HG02885 (cell line): ENCODE results near the gene CUL2.

Experiments
- ATAC-seq: cut with Tn5 transposase; IDR thresholded peaks from one replicate; pipeline ENCODE4 v1.9.1; 2021; ENCODE audit warnings: mild to moderate bottlenecking; ENCODE audit not compliant: unreplicated experiment, poor library complexity

CUL2 gene

GRCh38 chr10:35090162-35090954, at the start of gene CUL2:
CUL2 (minus strand) TSS chr10:35090341; CDS start chr10:35071317, 19,024 bp downstream.
- ATAC-seq, result peak; percentile 96

- peak; percentile 57 for ATAC-seq
These were observed 46.2 kb upstream of the CUL2 start for GRCh38 chr10:35136263-35136815.

GRCh38 chr10:35135861-35136260, 45.7 kb upstream of the CUL2 start:
- ATAC-seq, result peak; percentile 26

- no peak for ATAC-seq
These were observed 43.4 kb upstream of the CUL2 start for GRCh38 chr10:35133586-35133985.

GRCh38 chr10:35132727-35133126, 42.6 kb upstream of the CUL2 start:
- ATAC-seq, result no peak

GRCh38 chr10:35130663-35131062, 40.5 kb upstream of the CUL2 start:
- no peak for ATAC-seq

- ATAC-seq, result no peak
These were observed 39.1 kb upstream of the CUL2 start for GRCh38 chr10:35129185-35129674.

GRCh38 chr10:35127289-35127891, 37.2 kb upstream of the CUL2 start:
- ATAC-seq, result peak; percentile 20

GRCh38 chr10:35126530-35127288, 36.6 kb upstream of the CUL2 start, which contains the start of gene CREM:
CREM (plus strand) TSS chr10:35126846; CDS start chr10:35137836, 10,990 bp downstream.
- ATAC-seq, result peak; percentile 78

- ATAC-seq, result no peak
These were observed 36.0 kb upstream of the CUL2 start for GRCh38 chr10:35126062-35126529.

- ATAC-seq, result no peak
These were observed 34.4 kb upstream of the CUL2 start for GRCh38 chr10:35124540-35124939.

- ATAC-seq, result no peak
These were observed 29.2 kb upstream of the CUL2 start for GRCh38 chr10:35119378-35119777.

GRCh38 chr10:35112571-35112970, 22.4 kb upstream of the CUL2 start:
- no peak for ATAC-seq

GRCh38 chr10:35103882-35104281, 13.7 kb upstream of the CUL2 start:
- ATAC-seq, result no peak

GRCh38 chr10:35097510-35097909, 7.4 kb upstream of the CUL2 start:
- ATAC-seq, result no peak

- no peak for ATAC-seq
These were observed 6.2 kb upstream of the CUL2 start for GRCh38 chr10:35096312-35096711.

- no peak for ATAC-seq
These were observed 2.7 kb upstream of the CUL2 start for GRCh38 chr10:35092851-35093250.

GRCh38 chr10:35091994-35092790, 2.1 kb upstream of the CUL2 start:
- ATAC-seq, result no peak

GRCh38 chr10:35089611-35090161, 455 bp downstream of the CUL2 start:
- ATAC-seq, result peak; percentile 27
